HG02798 (cell line): Measurements from ENCODE around the gene MPO.

Source experiments
- ATAC-seq: cut with Tn5 transposase; IDR thresholded peaks from one replicate; pipeline ENCODE4 v1.9.1; 2021; ENCODE audit warnings: mild to moderate bottlenecking; ENCODE audit not compliant: unreplicated experiment, poor library complexity

The MPO gene

DNA sequence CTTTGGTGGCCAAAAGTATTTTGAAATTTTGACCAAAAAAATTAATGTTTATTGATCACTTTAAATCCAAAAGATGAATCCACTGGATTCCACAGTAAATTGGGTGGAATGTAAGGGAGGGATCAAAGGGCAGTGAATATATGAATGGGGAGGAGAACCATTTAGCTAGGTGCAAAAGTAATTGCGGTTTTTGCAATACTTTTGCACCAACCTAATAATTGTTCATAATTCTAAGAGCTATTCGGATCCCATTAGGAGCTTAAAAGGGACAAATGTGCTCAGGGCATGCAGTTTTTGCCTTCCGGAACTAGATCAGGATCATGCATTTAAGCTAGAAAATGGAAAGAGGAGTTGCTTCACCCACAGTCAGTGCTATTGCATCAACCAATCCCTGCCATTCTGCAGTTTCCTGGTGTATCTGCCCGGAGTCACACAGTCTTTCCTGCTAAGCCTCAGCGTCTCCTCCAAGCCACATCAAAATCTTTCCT lies 42.5 kb downstream of the MPO start, which contains the start of gene LPO:
TSS of gene LPO (plus strand) at position 438 of the 488 bp plus-strand sequence. CDS start 4,396 bp downstream, outside the sequence.
- no peak for ATAC-seq

DNA sequence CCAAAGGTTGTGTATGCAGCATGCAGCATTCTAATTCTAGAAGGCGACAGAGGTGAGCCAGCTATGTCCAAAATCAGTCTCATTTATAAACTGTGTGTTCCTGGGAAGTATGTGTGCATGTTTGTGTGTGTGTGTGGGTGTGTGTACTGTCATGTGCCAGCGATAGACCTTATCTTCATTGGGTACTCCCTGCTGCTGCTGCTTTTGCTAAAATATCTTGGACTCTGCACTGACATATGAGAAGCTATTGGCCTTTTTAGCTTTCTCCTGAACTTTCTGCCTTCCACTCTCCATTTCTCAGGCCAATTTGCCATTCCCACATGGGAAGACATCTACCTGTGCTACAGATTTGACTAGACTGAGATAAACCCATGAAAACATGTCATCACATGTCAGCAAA lies 44.3 kb downstream of the MPO start:
- ATAC-seq = no peak

- ATAC-seq = no peak
These were observed 44.9 kb downstream of the MPO start for GRCh38 chr17:58235821-58236220.

- no peak for ATAC-seq
These were observed 46.2 kb downstream of the MPO start for GRCh38 chr17:58234512-58234911.

DNA sequence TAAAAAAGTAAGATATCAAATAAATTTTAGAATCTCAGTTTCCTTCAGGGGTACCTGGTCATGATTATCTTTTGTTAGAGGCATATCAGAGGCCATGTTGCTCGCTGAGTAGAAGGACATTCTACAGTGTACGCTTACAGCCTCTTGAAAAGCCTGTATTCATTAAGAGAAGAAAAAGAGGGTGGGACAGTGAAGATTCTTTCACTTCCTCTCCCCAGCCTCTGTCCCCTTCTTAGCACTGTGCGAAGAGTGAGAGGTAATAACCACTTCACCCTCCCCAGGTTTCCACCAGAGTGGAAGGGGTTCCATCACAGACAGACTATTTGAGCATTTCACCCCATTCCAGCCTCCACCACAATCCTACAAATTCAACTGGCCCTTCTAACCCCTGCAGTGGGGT lies 47.2 kb downstream of the MPO start:
- ATAC-seq = peak; percentile 65

DNA sequence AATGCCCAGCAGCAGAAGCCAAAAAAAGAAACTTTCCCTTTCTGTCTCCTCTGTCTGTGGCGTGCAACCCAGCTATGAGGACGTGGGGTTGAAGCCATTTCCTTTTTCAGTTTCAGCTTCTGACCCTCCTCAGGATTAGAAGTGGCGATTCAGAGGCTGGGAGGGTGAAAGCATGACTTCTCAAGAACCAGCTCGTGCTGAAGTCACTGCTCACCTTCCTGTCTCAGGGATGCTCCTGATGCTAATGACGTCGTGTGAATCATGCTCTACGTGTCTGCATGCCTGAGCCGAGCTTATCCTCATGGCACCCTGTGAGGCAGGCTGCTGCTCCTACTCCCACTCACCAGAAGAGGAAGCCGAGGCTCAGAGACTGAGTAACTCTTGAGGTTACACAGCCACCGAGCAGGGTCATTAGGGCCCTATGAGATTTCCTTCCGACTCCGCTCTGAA lies 48.0 kb downstream of the MPO start:
- ATAC-seq = peak; percentile 76

GRCh38 chr17:58231641-58232040 lies 49.1 kb downstream of the MPO start:
- ATAC-seq = no peak

DNA sequence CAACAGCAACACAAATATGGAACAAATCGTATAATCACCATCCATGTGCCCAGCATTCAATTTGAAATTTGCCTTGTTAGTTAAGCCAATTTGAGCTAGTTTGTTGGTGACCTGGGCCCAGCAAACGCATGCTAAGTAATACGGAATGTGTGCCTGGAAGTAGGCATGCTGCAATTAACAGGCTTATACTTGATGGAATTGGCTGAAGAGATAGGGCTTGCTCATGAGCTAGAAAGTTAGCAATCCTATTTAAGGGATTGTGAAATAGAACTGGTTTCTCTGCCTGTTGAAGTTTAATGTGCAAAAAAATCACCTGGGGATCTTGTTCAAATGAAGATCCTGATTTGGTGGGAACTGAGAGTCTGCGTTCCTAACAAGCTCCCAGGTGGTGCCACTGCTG lies 50.9 kb downstream of the MPO start:
- no peak for ATAC-seq

GRCh38 chr17:58229384-58229783 lies 51.4 kb downstream of the MPO start:
- no peak for ATAC-seq

- ATAC-seq = no peak
These were observed 52.1 kb downstream of the MPO start for GRCh38 chr17:58228679-58229078.

DNA sequence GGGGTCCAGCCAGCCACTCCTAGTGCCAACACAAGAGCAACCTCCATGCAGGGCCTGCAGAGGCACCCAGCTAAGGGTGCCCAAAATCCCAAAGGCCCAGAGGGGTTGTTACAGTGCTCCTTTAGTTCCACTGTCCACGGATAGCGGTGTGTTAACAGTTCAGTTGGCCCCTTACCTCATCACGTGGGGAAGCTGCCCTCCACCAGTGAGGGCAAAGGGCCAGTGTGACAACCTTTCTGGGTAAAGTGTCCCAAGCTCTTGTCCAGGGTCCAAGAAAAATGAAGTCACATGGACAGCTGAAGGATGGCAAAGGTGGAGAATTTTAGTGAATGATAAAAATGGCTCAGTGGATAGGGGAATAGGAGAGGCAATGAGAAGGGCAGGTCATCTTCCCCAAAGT lies 53.0 kb downstream of the MPO start:
- ATAC-seq = no peak

GRCh38 chr17:58224315-58224714 lies 56.4 kb downstream of the MPO start:
- ATAC-seq = no peak
